Fibroblast of skin of right biceps (primary cell): Measurements from ENCODE around the gene GAPDHS.

Experiments
- DNase-seq: peaks from one replicate; pipeline ENCODE4 v3.0.0-alpha.2; 2013

The GAPDHS gene

DNA sequence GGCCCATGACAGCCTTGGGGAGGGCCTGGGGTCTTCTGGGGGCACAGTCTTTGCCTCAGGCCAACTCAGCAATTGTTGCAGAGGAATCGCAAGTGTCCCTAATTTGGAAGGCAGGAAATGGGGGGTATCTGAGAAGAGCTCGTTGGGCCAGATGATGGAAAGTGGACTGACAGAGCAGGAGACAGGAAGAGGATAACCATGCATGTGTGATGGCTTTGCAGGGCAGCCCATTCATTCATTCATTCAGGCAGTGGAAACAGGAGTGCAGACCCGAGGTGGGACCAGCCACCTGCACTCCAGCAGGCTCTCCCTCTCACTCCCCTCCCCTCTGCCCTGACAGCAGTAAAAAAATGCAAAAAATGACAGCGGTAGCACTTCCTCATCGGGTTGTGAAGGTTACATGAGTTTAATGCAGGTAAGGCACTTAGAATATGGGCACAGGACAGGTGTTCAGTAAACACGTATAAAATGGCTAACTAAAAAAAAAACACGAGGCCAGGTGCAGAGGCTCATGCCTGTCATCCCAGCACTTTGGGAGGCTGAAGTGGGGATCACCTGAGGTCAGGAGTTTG, 7.2 kb downstream of the GAPDHS start:
- DNase-seq = no peak

DNA sequence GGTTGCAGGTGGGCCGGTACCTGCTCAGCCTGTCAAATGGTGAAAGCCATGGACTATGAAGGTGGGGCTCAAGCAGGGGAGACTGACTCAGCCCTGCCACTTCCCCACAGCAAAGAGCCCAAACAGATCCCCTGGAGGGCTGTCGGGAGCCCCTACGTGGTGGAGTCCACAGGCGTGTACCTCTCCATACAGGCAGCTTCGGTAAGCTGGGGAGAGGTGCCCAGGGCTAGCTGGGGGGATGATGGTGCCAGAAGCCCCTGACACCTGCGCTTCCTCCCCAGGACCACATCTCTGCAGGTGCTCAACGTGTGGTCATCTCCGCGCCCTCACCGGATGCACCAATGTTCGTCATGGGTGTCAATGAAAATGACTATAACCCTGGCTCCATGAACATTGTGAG, 9.0 kb downstream of the GAPDHS start:
- DNase-seq = no peak

DNA sequence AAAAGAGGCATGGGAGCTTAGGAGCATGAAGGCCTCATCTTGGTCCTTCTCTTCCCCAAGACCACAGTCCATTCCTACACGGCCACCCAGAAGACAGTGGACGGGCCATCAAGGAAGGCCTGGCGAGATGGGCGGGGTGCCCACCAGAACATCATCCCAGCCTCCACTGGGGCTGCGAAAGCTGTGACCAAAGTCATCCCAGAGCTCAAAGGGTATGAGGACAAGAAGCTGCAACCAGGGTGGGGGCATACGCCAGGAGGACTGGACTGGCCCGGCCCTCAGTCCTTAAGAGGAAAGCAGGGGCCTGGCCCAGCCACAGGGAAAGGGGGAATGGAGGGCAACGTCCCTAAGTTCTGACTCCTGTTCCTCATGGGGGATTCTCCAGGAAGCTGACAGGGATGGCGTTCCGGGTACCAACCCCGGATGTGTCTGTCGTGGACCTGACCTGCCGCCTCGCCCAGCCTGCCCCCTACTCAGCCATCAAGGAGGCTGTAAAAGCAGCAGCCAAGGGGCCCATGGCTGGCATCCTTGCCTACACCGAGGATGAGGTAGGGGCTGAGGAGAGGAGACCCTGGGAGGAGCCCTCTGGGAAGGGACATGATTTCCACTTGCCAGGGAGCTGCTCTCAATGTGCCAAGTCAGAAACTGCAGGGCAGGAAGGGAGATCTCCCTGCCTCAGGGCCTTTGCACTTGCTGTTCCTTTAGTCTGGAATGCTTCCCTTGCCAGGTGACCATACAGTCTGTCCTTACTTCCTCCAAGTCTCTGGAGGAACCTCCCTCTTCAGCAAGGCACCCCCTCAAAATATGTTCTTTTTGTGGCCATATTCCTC, 10.2 kb downstream of the GAPDHS start:
- no peak for DNase-seq

DNA sequence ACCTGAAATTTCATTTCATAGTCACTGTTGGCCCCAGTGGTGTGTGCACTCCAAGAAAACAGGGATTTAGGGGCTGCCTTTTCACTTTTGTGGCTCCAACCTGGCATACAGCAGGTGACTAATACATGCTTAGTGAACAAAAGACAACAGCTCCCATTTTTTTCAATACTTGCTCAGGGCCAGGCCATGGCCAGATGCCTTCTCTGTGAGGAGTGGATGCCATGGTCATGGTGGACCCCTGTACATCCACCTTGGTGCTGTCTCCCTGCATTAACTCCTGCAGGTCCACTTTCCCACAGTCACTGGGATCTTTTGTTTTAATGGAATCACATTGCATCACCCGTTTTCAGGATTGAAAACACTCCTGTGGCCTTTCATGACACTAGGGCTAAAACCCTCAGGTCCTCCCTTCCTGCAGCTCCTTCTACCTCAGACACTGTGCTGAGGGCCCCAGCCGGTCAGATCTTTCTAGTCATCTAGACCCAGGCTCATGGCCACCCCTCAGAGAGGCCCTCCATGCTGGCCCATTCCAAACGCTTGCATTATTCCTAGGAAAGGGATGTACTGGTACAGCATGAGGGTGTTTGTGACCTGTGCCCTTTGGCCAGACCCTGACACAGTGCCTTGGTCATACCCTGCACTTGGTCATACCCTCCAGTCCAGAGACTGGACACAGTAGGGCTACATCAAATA, 11.0 kb downstream of the GAPDHS start:
- no peak for DNase-seq

DNA sequence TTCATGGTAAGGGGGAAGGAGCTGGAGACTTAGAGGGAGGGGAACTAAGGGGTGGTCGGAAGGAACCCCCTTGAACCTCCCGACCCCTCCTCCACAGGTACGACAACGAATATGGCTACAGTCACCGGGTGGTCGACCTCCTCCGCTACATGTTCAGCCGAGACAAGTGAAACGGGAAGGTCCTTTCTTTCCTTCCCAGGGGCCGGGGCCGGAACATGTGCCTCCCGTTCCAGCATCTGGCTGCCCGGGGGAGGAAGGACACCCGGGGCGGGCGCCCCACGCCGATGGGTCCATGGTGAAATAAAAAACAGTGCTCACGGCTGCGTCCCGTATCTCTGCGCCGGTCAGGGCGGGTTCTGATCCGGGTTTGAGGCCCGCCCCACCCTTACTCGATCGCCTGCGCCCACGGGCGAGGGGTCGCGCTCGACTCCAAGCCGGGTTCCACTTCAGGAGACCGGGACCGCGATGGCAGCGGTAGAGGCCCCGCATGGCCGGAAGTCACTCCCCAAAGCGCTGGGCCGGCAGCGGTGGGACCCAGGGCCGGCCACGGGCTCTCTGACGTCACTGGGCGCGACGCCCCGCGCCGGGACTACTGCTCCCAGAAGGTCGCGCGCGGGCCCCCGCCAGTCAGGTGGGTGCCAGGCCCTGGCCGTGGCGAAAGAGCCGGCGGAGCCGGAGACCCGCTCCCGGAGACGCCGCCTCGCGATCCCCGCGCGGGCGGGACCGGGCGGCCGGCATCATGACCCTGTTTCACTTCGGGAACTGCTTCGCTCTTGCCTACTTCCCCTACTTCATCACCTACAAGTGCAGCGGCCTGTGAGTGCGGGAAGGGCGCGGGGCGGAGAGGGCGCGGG, 12.0 kb downstream of the GAPDHS start, which contains the start of gene TMEM147:
Gene TMEM147 (plus strand): TSS at position 626 of the 854 bp plus-strand sequence. CDS start 114 bp downstream, at position 740.
- DNase-seq = peak; percentile 89

DNA sequence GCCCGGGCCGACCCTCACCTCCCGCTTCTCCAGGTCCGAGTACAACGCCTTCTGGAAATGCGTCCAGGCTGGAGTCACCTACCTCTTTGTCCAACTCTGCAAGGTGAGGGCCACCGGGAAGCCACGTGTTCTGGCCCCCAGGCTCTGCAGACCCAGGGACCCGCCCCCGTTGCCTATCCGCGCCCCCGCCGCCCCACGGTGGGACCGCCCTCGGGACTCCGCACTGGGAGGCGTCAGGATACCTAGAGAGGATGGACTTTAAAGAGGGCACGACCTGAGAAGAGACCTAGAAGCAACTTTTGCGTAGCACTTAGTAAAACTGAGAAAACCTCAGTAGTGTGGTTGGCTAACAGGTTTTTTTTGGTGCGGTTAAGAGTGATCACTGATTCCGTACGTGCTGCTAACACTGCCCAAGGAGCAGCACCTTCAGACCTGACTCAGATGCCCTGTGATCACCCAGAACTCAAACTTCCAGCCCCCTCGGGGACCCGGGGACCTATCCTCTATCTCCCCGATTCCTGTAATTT, 12.7 kb downstream of the GAPDHS start:
- DNase-seq = peak; percentile 15

DNA sequence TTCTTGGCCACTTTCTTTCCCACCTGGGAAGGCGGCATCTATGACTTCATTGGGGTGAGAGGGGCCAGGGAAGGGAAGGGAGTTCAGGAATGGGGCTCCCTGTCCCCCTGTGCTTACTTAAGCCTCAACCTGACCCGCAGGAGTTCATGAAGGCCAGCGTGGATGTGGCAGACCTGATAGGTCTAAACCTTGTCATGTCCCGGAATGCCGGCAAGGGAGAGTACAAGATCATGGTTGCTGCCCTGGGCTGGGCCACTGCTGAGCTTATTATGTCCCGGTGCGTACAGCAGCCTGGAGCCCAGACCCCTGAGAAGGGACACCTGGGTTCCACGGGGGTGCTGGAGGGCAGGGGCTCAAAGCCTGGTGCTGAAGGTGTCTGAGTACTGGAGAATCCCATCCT, 13.3 kb downstream of the GAPDHS start:
- DNase-seq = no peak

DNA sequence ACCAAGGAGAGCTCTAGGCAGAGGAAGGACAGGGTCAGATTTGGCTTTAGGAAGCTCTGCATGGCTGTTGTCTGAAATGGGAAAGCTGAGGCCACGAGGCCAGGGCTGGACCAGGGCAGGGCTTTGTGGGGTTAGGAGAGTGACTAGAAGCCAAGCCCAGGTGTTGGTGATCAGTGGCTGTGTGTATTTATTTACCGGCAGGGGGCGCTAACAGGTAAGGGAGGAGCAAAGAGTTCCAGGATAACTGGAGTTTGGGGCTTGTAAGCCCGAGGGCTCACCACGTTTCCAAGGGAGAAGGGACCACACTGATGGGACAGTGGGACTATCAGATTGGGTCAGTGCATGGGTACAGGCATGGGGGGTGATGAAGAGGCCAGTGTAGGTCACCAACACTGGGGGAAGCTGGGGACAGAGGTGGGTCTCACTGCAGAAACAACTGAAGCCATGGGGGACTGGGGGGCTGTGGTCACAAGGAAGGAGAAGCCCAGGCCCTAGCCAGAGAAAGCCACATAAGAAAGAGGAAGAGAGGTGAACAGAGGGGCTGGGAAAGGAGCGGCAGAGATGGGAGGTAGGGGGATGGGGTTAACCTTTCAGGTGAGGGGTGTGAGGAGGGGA, 16.0 kb downstream of the GAPDHS start:
- peak; percentile 66 for DNase-seq

DNA sequence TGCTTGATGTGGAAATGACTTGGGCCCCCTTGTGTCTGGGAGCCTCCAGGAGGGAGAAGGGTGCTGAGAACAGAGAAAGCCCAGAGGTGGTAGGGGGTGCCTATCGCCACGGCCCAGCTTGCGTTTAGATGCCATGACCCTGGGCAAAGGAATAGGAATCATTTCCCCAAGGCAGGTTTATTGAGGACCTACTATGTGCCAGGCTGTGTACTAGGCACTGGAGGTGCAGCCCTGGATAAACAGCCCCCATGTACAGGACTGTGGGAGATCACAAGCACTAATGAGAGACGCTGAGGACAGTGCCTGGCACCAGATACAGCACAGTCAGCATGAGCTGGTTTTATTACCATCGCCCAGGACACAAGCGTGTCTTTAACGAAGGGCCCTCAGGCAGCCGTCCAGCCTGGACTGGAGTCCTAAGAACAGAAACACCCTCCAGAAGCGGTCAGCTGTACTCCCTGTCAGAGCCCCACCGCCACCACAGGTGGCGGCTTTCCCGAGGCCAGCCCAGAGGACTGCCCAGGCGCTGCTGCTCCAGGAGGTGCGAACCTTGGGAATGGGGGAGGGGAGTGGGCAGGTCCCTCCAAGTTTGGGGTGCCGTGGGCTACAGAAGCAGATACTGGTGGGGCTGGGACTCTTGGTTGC, 16.7 kb downstream of the GAPDHS start:
- DNase-seq = no peak

DNA sequence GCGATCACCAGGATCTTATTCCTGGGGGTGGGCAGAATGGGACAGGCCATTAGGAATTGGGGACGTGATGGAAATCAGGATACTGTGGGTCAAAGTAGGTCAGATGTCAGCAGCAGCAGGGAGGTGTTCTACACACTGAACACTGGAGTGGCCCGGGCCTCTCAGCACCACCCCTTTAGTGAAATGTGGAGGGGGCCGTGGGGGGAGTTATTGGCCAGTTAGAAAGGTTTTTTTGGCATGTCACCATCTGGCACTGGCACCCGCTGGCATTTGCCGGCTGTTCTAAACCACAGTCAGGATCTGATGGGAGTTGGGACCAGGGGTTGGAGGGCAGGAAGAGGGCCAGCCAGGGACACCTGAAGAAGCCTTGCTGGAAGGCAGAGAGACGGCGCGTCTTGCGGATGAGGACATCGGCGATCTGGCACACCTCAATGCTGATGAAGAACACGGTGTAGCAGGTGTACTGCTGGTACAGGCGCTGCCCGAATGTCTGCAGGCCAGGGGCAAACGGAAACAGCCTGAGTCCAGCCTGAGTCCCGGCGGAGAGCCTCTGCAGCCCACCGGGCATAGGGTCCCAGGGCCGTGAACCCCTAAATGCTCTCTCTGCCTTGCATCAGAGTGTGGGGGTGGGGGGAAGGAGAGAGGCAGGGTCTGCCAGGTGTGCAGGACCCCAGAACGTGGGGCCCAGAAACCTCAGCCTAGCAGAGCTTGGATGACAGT, 18.0 kb downstream of the GAPDHS start:
- no peak for DNase-seq

DNA sequence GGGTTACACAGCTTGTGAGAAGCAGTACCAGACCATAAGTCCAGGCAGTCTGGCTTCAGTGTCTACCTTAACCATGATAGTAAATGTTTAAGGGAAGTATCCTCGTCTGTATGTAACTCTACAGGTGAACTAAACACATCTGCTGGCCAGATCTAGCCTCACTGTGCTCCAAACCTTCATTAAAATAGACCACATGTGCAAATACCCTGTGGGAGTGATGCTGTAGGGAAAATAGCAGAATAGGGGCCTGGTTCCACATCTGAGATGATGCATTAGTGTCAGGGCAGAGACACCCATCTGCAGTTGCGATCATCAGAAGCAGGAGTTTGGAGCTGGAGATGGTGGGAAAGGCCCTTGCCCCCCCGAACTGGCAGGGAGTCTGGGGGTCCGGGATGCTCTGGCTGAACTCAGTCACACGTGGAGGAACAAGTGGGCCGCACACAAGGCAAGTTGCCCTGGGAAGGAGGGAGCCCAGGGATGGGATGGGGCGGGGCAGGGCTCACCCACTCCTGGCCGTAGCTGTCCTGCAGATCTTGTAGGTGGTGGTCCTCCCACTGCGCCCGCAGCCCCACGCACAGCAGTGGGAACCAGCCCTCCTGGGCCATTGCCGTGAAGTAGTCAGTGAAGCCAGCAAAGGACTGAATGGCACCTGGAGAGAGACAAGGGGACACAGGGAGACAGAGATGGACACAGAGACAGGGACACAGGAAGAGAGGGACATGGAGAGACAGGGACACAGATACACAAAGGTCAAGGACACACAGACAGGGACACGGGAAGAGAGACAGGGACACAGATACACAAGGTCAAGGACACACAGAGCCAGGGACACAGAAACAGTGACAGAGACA, 19.5 kb downstream of the GAPDHS start:
- no peak for DNase-seq

DNA sequence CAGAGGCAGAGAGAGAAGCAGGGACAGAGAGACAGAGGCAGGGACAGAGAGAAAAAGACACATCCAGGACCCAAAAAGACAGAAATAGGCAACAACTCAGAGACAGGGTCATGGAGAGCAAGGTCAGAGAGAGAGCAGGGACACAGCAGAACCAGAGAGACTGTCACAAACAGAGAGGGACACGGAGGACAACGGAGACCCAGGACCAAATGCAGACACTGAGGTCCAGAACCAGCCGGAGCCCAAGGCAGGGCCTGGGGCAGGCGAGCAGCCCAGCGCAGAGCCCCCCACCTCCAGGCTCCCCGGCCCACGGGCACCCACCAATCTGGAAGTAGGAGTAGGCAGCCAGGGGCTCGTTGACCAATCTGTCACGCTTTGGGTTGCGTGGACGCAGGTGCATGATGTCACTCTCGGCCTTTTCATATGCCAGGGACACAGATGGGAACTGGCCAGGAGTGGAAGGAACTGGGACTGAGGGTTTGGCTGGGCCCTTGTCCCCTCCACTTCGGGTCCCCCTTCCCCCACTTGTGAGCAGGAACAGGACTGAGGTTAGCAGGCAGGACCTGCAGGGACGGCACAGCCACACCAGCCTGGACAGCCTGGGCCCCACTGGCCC, 20.2 kb downstream of the GAPDHS start:
- DNase-seq = no peak

DNA sequence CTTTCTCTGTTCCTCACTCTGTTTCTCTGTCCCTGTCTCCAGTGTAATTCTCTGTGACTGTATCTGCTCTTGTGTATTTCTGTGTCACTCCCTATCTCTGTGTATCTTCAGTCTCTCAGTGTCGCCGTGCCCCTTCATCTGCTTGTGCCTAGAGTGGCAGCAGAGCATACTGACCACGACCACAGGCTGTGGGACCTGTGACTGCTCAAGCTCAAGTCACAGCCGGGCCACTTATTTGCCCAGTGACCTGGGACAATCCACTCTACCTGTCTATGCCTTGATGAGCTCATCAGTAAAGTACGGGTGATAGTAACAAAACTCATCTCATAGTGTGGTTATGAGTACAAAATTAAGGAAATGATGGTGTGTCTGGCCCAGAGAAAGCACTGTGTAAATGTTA, 20.8 kb downstream of the GAPDHS start:
- DNase-seq = no peak

DNA sequence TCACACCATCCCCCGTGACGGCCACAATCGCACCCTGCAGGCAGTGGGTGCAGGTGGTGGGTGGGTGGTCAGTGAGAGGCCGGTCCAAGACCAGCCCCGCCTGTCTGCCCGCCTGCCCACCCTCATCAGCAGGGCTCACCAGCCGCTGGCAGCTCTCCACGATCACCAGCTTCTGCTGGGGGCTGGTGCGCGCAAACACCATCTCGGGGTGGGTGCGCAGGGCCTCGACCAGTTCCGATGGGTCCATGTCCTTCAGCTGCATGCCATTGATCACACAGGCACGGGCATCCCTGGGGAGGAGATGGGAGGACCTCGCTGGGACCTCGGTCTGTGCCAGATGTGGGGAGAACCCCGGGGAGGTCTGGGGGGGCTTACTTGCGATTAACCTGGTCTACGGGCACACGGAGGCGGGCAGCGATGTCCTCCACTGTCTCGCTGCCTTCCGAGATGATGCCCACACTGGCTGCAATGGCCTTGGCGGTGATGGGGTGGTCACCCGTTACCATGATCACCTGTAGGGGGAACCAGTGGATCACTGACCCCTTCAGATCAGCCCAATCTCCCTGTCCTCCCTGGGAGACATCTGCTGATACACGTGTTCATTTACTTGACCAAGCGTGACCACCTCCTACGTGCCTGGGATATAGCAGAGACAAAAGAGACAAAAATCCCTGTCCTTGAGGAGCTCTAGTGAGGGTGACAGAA, 22.2 kb downstream of the GAPDHS start:
- peak; percentile 14 for DNase-seq

DNA sequence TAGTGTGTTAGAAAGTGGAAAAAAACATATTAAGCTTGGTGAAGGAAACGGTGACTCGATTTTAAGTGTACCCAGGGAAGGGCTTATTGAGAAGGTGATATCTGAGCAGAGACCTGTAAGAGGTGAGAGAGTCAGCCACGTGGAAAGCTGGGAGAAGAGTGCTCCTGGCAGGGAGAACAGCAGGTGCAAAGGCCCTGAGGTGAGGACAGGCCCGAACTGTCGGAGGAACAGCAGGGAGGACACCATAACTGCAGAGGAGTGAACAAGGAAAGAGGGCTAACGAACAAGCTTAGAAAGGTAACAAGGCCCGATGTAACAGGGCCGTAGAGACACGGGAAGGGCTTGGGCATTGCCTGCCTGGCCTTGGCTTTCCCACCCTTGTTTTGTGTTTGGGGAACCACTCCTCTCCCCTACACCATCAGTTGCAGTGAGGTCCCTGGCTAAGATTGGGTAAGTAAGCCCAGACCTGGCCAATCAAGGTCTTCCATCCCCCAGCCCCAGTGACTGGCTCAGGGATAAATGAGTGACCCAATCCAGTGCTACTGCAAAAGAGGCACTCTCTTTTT, 22.9 kb downstream of the GAPDHS start:
- no peak for DNase-seq

DNA sequence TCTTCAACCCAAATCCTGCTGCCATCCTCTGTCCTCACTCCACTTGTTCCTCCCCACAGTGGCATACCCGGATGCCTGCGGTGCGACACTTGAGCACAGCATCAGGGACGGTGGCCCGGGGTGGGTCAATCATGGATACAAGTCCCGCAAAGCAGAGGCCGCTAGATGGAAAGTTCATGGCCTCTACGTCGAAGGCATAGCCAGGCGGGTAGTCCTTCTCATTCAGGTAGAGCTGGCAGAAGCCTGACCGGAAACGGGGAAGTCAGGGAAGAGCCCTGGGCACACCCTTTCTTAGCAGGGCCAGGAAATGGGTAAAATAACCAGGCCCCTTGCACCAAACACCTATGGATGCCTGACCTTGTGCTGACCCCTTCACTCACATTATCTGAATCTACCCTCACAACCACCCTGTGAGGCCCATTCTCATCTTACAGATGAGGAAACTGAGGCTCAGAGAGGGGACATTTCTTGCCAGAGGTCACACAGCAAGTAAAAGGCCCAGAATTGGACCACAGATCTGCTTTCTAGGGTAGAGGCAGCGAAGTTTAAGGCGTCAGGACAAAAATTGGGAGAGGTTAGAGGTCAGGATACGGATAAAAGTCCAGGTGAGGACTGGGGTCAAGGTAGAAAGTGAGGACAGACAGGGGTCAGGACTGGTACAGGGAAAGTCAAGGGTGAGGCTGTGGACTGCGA, 23.7 kb downstream of the GAPDHS start:
- DNase-seq = no peak

DNA sequence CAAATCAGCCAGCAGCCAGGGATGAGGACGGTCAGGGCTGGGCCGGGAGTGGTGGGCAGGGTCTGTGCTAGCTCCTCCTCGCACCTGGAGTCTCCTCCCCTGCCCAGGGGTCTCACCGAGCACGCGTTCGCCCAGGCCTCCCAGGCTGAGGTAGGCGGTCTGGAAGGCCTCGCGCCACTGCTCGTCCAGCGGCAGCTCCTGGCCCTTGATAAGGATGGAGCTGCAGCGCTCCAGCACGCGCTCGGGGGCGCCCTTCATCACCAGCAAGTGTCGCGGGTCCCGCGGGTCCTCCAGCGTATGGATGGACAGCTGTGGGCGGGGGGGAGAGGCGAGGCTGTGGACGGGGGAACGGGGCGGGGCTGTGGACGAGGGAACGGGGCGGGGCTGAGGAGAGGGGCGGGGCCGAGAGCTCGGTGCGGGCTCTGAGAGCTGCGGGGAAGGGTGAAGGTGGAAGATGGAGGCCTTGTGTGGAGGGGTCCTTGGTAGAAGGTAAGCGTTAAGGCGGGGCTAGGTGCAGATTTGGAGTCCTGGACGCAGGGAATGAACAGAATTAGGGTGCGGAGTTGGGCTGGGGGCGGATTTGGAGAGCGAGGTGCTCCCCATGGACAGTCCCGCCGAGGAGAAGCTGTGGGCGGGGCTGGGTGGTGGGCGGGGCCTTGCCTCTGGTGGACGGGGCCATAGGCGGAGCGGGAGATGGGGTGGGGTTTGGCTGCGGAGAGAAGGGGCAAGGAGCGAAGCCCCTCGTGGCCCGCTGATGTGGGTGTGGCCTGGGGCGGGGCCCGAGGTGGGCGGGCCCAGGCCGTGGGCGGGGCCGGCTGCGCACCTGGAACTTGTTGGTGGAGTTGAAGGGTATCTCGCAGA, 24.5 kb downstream of the GAPDHS start:
- peak; percentile 60 for DNase-seq
